HG03280 (cell line): ENCODE data around the gene SLC16A2.

Experiments
- ATAC-seq: cut with Tn5 transposase; IDR thresholded peaks from one replicate; pipeline ENCODE4 v1.9.1; 2021; ENCODE audit warnings: mild to moderate bottlenecking, moderate library complexity; ENCODE audit not compliant: unreplicated experiment

SLC16A2 gene

GRCh38 chrX:74421036-74421739, at the start of gene SLC16A2:
SLC16A2 (plus strand) TSS chrX:74421493; CDS start chrX:74421638, 145 bp downstream.
- ATAC-seq = no peak

- no peak for ATAC-seq
Observed at GRCh38 chrX:74372272-74372671, 49.0 kb upstream of the SLC16A2 start.

GRCh38 chrX:74377282-74377681, 44.0 kb upstream of the SLC16A2 start:
- no peak for ATAC-seq

- peak; percentile 65 for ATAC-seq
Observed at GRCh38 chrX:74382613-74383012, 38.7 kb upstream of the SLC16A2 start.

- ATAC-seq = no peak
Observed at GRCh38 chrX:74383611-74384010, 37.7 kb upstream of the SLC16A2 start.

- ATAC-seq = no peak
Observed at GRCh38 chrX:74389016-74389722, 32.1 kb upstream of the SLC16A2 start.

GRCh38 chrX:74395556-74395955, 25.7 kb upstream of the SLC16A2 start:
- no peak for ATAC-seq

- no peak for ATAC-seq
Observed at GRCh38 chrX:74405973-74406489, 15.3 kb upstream of the SLC16A2 start.

- ATAC-seq = no peak
Observed at GRCh38 chrX:74408304-74408703, 13.0 kb upstream of the SLC16A2 start.

GRCh38 chrX:74419864-74420195, 1.5 kb upstream of the SLC16A2 start:
- ATAC-seq = no peak

GRCh38 chrX:74420196-74421035, 877 bp upstream of the SLC16A2 start:
- no peak for ATAC-seq

GRCh38 chrX:74421740-74422352, 553 bp downstream of the SLC16A2 start:
- ATAC-seq = no peak

GRCh38 chrX:74422576-74423288, 1.4 kb downstream of the SLC16A2 start:
- ATAC-seq = no peak

GRCh38 chrX:74423289-74423998, 2.2 kb downstream of the SLC16A2 start:
- no peak for ATAC-seq

GRCh38 chrX:74426071-74426470, 4.8 kb downstream of the SLC16A2 start:
- no peak for ATAC-seq

GRCh38 chrX:74426615-74427014, 5.3 kb downstream of the SLC16A2 start:
- ATAC-seq = no peak

- ATAC-seq = no peak
Observed at GRCh38 chrX:74431797-74432196, 10.5 kb downstream of the SLC16A2 start.

GRCh38 chrX:74434336-74434735, 13.0 kb downstream of the SLC16A2 start:
- no peak for ATAC-seq

- ATAC-seq = no peak
Observed at GRCh38 chrX:74437530-74437929, 16.2 kb downstream of the SLC16A2 start.

GRCh38 chrX:74438764-74439163, 17.5 kb downstream of the SLC16A2 start:
- ATAC-seq = no peak
